ENCODE data around the gene CMPK2. TPM values are rescaled to one million over a fixed set of nuclear protein-coding genes. Genes with fewer than 3 reads are reported as not detected.

Gene CMPK2
- polyA plus RNA-seq, 1 of the 3 experiments (the other 2 are of a cell fraction) = 1.1 TPM

DNA sequence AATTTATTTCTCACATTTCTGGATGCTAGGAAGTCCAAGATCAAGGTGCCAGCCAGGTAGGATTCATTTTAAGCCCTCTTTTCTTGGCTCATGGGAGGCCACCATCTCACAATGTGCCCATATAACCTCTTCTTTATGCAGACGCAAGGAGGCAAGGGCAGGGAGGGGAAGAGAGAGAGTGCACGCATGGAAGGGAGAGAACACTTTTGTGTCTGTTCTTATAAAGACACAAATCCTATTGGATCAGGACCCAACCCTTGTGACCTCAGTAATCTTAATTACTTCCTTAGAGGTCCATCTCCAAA is 32.5 kb downstream of the CMPK2 start (continued):
- TF ChIP-seq PBX3 (IDR thresholded peaks at IDR 0.05) (no peak), POLR2AphosphoS5 (IDR thresholded peaks at IDR 0.05; ENCODE audit: low read depth, low read length) (no peak), CHD2 (IDR thresholded peaks at IDR 0.05; ENCODE audit: low read length, partially characterized antibody) (no peak), FOXJ3 (CRISPR knock-in tag; IDR thresholded peaks at IDR 0.05) (no peak), EP300 (IDR thresholded peaks at IDR 0.05; ENCODE audit: borderline replicate concordance in 1 of 2, low read depth in 1 of 2, low read length in 1 of 2) (no peak), MEF2A (IDR thresholded peaks at IDR 0.05; ENCODE audit: borderline replicate concordance, low read depth) (no peak), GABPA (IDR thresholded peaks at IDR 0.05; ENCODE audit: low read depth) (no peak)
- TF ChIP-seq, protein P1, sequence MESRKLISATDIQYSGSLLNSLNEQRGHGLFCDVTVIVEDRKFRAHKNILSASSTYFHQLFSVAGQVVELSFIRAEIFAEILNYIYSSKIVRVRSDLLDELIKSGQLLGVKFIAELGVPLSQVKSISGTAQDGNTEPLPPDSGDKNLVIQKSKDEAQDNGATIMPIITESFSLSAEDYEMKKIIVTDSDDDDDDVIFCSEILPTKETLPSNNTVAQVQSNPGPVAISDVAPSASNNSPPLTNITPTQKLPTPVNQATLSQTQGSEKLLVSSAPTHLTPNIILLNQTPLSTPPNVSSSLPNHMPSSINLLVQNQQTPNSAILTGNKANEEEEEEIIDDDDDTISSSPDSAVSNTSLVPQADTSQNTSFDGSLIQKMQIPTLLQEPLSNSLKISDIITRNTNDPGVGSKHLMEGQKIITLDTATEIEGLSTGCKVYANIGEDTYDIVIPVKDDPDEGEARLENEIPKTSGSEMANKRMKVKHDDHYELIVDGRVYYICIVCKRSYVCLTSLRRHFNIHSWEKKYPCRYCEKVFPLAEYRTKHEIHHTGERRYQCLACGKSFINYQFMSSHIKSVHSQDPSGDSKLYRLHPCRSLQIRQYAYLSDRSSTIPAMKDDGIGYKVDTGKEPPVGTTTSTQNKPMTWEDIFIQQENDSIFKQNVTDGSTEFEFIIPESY (IDR thresholded peaks at IDR 0.05; ENCODE audit: borderline replicate concordance, low read depth) = no peak
- TF ChIP-seq, protein P2, sequence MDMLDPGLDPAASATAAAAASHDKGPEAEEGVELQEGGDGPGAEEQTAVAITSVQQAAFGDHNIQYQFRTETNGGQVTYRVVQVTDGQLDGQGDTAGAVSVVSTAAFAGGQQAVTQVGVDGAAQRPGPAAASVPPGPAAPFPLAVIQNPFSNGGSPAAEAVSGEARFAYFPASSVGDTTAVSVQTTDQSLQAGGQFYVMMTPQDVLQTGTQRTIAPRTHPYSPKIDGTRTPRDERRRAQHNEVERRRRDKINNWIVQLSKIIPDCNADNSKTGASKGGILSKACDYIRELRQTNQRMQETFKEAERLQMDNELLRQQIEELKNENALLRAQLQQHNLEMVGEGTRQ (IDR thresholded peaks at IDR 0.05; ENCODE audit: borderline replicate concordance, low read depth, low read length) = no peak

GRCh38 chr2:6832596-6833299 is 33.0 kb downstream of the CMPK2 start:
- Histone ChIP-seq H3K9me3 (peaks cover 11% of the 10 kb centered on the region; the same call in 1 of the 2 replicates), H3K4me2 (no peak overlapping the region), H3K27ac (ENCODE audit: low read depth in 2 of 2, low read length in 1 of 2) (no peak overlapping the region), H3K4me3 (ENCODE audit: low read depth in 2 of 2, low read length in 1 of 2) (no peak overlapping the region; a peak in 1 of 4 replicates), H3K27me3 (ENCODE audit: insufficient read depth) (no peaks in the 10 kb centered on the region), H4K20me1 (ENCODE audit: insufficient read depth) (no peaks in the 10 kb centered on the region), H3K4me1 (ENCODE audit: control insufficient read depth in 1 of 2, insufficient read depth in 2 of 2, low read depth in 1 of 2, low read length in 1 of 2) (no peaks in the 10 kb centered on the region; a peak in 1 of 4 replicates), H3K79me2 (ENCODE audit: insufficient read depth) (no peaks in the 10 kb centered on the region), H3K9ac (no peak overlapping the region), H3K9me2 (no peaks in the 10 kb centered on the region), H3K36me3 (replicated peaks in 1 of 2; ENCODE audit: control insufficient read depth in 1 of 2, insufficient read depth in 2 of 2, low read length in 1 of 2) (no peaks in the 10 kb centered on the region), H3F3A (replicated peaks; ENCODE audit: insufficient read depth) (no peaks in the 10 kb centered on the region), H2AFZ (ENCODE audit: low read depth) (no peak overlapping the region)
- CTCF ChIA-PET = no interaction called here
- no peak for DNase-seq
- POLR2A ChIA-PET = no interaction called here
- 18% methylated on average over 2 of the region's 2 CpGs for WGBS (ENCODE audit: low lambda C conversion rate)
- TF ChIP-seq YY1 (IDR thresholded peaks at IDR 0.05; ENCODE audit: low read depth) = no peak
- TF ChIP-seq, protein P3, sequence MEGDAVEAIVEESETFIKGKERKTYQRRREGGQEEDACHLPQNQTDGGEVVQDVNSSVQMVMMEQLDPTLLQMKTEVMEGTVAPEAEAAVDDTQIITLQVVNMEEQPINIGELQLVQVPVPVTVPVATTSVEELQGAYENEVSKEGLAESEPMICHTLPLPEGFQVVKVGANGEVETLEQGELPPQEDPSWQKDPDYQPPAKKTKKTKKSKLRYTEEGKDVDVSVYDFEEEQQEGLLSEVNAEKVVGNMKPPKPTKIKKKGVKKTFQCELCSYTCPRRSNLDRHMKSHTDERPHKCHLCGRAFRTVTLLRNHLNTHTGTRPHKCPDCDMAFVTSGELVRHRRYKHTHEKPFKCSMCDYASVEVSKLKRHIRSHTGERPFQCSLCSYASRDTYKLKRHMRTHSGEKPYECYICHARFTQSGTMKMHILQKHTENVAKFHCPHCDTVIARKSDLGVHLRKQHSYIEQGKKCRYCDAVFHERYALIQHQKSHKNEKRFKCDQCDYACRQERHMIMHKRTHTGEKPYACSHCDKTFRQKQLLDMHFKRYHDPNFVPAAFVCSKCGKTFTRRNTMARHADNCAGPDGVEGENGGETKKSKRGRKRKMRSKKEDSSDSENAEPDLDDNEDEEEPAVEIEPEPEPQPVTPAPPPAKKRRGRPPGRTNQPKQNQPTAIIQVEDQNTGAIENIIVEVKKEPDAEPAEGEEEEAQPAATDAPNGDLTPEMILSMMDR (IDR thresholded peaks at IDR 0.05) = no peak
- no peak for TF ChIP-seq FOXM1 (IDR thresholded peaks at IDR 0.05; ENCODE audit: low read depth)
- TF ChIP-seq MEF2A (IDR thresholded peaks at IDR 0.05; ENCODE audit: borderline replicate concordance, low read depth) = no peak
- TF ChIP-seq RXRA (IDR thresholded peaks at IDR 0.05; ENCODE audit: borderline replicate concordance, low read depth) = no peak
- TF ChIP-seq EP300 (IDR thresholded peaks at IDR 0.05; ENCODE audit: borderline replicate concordance in 1 of 2, low read depth in 1 of 2, low read length in 1 of 2) = no peak
- no peak for TF ChIP-seq ELF1 (IDR thresholded peaks at IDR 0.05)
- TF ChIP-seq TCF12 (IDR thresholded peaks at IDR 0.05) = no peak
- no peak for TF ChIP-seq GABPA (IDR thresholded peaks at IDR 0.05; ENCODE audit: low read depth)
- no peak for TF ChIP-seq TAF1 (IDR thresholded peaks at IDR 0.05; ENCODE audit: borderline replicate concordance, low read depth, low read length)
- no peak for TF ChIP-seq POLR2AphosphoS5 (IDR thresholded peaks at IDR 0.05; ENCODE audit: low read depth, low read length)
- TF ChIP-seq RAD21 (IDR thresholded peaks at IDR 0.05; ENCODE audit: low read length) = no peak
- no peak for TF ChIP-seq GATA2 (CRISPR knock-in tag; IDR thresholded peaks at IDR 0.05)
- TF ChIP-seq JUND (IDR thresholded peaks at IDR 0.05) = no peak
- TF ChIP-seq NRF1 (IDR thresholded peaks at IDR 0.05; ENCODE audit: low read depth, low read length) = no peak
- TF ChIP-seq EZH2phosphoT487 (IDR thresholded peaks at IDR 0.05; ENCODE audit: borderline replicate concordance, low read depth) = no peak
- no peak for TF ChIP-seq IRF3 (IDR thresholded peaks at IDR 0.05; ENCODE audit: low read depth, low read length)
- TF ChIP-seq RCOR1 (IDR thresholded peaks at IDR 0.05; ENCODE audit: low read length) = no peak

Data from SK-N-SH (cell line).